Melanocyte of skin (primary cell): Measurements from ENCODE around the gene DHCR7. TPM values are rescaled to one million over a fixed set of nuclear protein-coding genes. Genes with fewer than 3 reads are reported as not detected.

Experiments used
- small RNA-seq, 2 donors: library from RNA; depleted of rRNA; stranded (forward); fragments of <200 nt; gene quantifications; one replicate each; pipeline ENCODE3, GENCODE V24; 2012
- total RNA-seq, 2 donors: library from RNA; depleted of rRNA; stranded (reverse); fragments of >200 nt; gene quantifications; 2 replicates each; pipeline ENCODE4 v1.2.3, GENCODE V29; 2012

DHCR7 gene, protein sequence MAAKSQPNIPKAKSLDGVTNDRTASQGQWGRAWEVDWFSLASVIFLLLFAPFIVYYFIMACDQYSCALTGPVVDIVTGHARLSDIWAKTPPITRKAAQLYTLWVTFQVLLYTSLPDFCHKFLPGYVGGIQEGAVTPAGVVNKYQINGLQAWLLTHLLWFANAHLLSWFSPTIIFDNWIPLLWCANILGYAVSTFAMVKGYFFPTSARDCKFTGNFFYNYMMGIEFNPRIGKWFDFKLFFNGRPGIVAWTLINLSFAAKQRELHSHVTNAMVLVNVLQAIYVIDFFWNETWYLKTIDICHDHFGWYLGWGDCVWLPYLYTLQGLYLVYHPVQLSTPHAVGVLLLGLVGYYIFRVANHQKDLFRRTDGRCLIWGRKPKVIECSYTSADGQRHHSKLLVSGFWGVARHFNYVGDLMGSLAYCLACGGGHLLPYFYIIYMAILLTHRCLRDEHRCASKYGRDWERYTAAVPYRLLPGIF
- 10 to 100 TPM; 52.6 to 52.7 TPM for total RNA-seq

GRCh38 chr11:71448257-71449171 lies at the start of gene DHCR7:
Gene DHCR7, minus strand, starts transcription at chr11:71448393. Its CDS starts 3,441 bp downstream, at chr11:71444952.

DNA sequence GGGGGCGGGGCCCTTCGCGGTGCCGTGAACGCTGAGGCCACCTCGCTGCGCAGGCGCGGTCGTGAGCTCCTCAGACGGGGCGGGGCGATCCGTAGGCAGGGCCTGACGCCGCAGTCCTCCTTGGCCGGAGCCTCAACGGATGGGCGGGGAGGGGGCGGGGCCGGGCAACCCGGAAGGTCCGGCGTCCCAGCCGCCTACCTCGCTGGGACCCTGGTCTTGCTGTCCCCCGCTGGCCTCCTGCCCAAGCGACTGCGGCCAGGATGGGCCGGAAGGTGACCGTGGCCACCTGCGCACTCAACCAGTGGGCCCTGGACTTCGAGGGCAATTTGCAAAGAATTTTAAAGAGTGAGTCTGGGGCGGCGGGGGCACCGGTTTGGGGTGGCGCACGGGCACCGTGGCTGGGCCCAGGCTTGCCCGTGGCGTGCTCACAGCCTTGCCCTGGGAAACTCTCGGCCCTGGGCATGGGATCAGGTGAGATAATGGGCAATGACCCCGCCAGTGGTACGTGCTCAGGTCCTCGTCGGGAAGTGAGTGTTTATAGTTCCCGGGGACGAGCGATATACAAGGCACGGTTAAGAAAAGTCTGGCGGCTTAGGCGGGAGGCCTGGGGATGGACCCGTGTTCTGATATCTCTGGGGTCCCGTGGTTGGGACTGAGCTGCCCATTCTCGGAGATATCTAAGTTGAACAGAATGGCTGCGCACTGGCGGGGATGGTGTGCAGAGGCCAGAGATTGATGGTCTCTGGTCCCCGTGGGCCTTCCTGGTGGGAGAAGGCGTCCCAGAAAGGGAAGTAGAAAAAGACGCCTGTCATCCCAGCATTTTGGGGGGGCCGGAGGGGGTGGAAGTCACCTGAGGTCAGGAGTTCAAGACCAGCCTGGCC lies 5.1 kb upstream of the DHCR7 start, which contains the start of gene NADSYN1:
NADSYN1 (plus strand) TSS at position 167 of the 881 bp plus-strand sequence; CDS start at position 261, 94 bp downstream.

Small RNA genes lying within 50 kb of the gene (small RNA-seq; reads per million reads assigned to genes)
- gene MIR6754: 0 reads per million in 2 donors

Other genes with a start within 250 kb of the DHCR7 start
- gene SHANK2, start 195.8 kb downstream of the DHCR7 start, total RNA-seq: under 1 TPM in 1 of 2 donors, not detected in 1; under 0.01 TPM
- 10 to 100 TPM; 49.6 to 84.7 TPM for gene NADSYN1, start 4.8 kb upstream of the DHCR7 start, total RNA-seq
- gene KRTAP5-7, start 78.9 kb upstream of the DHCR7 start, total RNA-seq: under 1 TPM in 1 of 2 donors, not detected in 1; under 0.01 TPM
- not detected for gene KRTAP5-8, start 89.6 kb upstream of the DHCR7 start, total RNA-seq
- not detected for gene KRTAP5-9, start 100.0 kb upstream of the DHCR7 start, total RNA-seq
- gene KRTAP5-10, start 117.2 kb upstream of the DHCR7 start, total RNA-seq: not detected
- gene KRTAP5-11, start 134.5 kb upstream of the DHCR7 start, total RNA-seq: not detected